Neuron (in vitro differentiated cells): ENCODE measurements around the gene TYW5.

ENCODE experiments used
- H2AFZ ChIP-seq: one replicate; pipeline ENCODE4 v1.6.1; 2013; ENCODE audit warnings: low read depth, mild to moderate bottlenecking, inconsistent platforms, low read length, moderate library complexity
- H3K27me3 ChIP-seq: one replicate; pipeline ENCODE4 v1.6.1; 2013; ENCODE audit warnings: low read length; ENCODE audit not compliant: insufficient read depth
- H3K36me3 ChIP-seq: one replicate; pipeline ENCODE4 v1.6.1; 2013; ENCODE audit warnings: low read length; ENCODE audit not compliant: insufficient read depth
- H3K4me1 ChIP-seq: one replicate; pipeline ENCODE4 v1.6.1; 2013; ENCODE audit warnings: low read length; ENCODE audit not compliant: insufficient read depth
- H3K4me3 ChIP-seq: 2 replicates; pipeline ENCODE4 v1.5.1; 2013; ENCODE audit warnings: mild to moderate bottlenecking, low read length, moderate library complexity
- H3K9me3 ChIP-seq: one replicate; pipeline ENCODE4 v1.6.1; 2013; ENCODE audit warnings: low read length

The TYW5 gene

GRCh38 chr2:199903111-199903510, 52.2 kb downstream of the TYW5 start:
- Histone ChIP-seq H3K9me3 (no peaks in the 10 kb centered on the region), H2AFZ (no peak overlapping the region), H3K27me3 (no peaks in the 10 kb centered on the region), H3K4me3 (no peak overlapping the region), H3K36me3 (no peaks in the 10 kb centered on the region), H3K4me1 (no peaks in the 10 kb centered on the region)

DNA sequence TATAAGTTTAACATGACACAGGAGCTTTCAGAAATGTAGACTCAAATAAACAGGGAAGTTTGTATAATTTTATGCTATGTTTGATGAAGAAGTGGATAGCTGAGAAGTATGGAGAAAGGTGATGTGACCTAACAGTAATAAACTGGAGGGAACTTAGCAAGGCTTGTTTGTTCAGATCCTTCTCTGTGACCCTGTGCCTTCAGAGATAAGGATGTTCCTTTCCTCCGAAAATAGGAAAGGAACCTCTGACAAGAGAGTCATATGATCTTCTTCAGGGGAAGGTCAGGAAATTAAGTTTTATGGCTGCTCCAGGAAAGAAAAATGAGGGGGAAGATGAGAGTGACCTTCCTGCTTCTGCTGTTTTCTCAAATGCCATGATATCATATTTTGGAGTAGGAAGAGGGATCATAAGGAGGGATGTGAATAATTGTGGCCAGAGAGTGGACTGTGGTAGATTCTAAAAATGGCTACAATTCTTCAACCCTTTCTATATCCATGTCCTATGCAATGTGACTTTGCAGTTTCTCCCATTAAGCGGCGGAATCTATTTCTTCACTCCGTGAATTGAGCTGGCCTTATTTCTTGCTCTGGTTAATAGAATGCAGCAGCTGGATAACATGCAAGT, 52.7 kb downstream of the TYW5 start:
- Histone ChIP-seq H3K4me1 (no peaks in the 10 kb centered on the region), H3K9me3 (no peaks in the 10 kb centered on the region), H3K27me3 (no peaks in the 10 kb centered on the region), H2AFZ (no peak overlapping the region), H3K36me3 (no peaks in the 10 kb centered on the region), H3K4me3 (no peak overlapping the region)

DNA sequence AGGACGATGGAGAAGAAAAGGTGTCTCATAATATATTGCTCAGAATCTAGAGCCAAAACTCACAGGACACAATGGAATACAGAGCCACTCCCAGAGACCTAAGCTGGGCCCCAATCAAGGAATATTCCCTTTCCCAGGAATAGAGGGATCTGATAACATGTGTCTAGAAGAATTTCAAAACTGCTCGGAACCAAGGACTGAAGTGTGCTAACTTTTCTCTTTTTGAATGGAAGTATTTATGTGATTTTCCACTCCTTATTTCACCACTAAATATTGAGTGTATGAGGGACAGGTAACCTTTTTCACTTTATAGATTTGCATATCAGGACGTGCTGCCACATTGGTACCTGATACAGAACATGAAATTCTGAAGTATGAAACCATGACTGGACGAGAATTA, 53.3 kb downstream of the TYW5 start:
- Histone ChIP-seq H3K36me3 (no peaks in the 10 kb centered on the region), H3K27me3 (no peaks in the 10 kb centered on the region), H2AFZ (no peak overlapping the region), H3K4me3 (no peak overlapping the region), H3K9me3 (no peaks in the 10 kb centered on the region), H3K4me1 (no peaks in the 10 kb centered on the region)

- Histone ChIP-seq H3K27me3 (no peaks in the 10 kb centered on the region), H2AFZ (no peak overlapping the region), H3K4me3 (no peak overlapping the region), H3K36me3 (no peaks in the 10 kb centered on the region), H3K9me3 (no peaks in the 10 kb centered on the region), H3K4me1 (no peaks in the 10 kb centered on the region)
Measured at GRCh38 chr2:199896617-199897016, 58.7 kb downstream of the TYW5 start.

DNA sequence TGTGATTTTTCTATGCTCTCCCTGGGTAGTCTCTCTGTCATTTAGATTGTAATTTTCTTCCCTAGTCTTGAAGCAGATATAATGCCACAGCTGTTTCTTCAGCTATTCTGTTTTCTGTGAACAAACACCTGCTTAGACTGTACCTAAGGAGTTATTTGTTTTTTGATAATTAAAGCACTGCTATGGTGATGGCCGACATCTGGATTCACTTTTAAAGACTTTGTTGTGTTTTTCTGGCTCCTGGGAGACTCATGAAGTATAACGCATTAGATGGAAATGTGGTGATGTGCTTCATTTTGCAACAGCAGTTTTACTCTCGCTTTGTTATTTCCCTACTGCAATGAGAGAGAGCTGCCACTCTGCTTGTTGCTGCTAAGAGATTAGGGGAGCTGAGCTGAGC, 59.9 kb downstream of the TYW5 start:
- Histone ChIP-seq H2AFZ (no peak overlapping the region), H3K9me3 (no peaks in the 10 kb centered on the region), H3K36me3 (no peaks in the 10 kb centered on the region), H3K4me1 (no peaks in the 10 kb centered on the region), H3K4me3 (no peak overlapping the region), H3K27me3 (no peaks in the 10 kb centered on the region)

DNA sequence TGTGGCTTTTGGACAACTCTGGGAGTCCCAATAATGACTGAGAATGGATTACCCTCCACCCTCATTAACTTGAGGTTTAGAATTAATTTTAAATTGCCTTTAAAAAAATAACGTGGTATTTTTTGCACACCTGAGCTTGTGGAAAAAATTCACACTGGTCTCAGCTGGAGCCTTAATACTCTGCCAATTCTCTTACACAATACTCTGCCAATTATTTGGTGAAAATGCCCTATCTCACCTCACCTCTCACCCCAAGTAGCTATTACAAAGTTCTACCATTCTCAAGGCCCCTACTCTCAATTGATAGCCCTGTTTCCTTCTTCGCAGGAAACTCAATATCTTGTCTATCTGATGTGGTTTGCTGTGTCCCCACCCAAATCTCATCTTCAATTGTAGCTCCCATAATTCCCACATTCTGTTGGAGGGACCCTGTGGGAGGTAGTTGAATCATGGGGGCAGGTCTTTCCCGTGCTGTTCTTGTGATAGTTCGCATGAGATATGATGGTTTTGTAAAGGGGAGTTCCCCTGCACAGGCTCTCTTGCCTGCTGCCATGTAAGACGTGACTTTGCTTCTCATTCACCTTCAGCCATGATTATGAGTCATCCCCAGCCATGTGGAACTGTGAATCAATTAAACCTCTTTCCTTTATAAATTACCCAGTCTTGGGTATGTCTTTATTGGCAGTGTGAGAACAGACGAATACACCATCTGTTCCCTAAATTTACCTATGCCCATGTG, 71.6 kb downstream of the TYW5 start:
- Histone ChIP-seq H3K4me3 (no peak overlapping the region), H3K36me3 (no peaks in the 10 kb centered on the region), H2AFZ (no peak overlapping the region), H3K4me1 (no peaks in the 10 kb centered on the region), H3K9me3 (no peaks in the 10 kb centered on the region), H3K27me3 (no peaks in the 10 kb centered on the region)

DNA sequence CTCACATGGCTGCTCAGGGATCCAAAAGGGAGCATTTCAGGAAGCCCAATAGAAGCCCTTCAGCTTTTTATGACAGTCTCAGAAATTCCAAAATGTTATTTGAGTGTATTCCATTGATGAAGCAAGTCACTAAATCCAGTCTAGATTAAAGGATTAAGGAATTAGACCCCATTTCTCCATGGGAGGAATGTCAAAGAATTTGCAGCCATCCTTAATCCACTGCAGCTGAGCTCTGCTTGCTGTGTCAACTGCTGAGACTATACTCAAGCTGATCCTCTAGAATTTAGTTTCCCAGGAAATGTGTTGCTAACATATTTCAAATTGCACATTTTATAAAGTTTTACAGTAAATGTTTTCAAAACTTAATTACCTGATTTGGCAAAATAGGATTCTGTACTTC, 72.6 kb downstream of the TYW5 start:
- no peaks in the 10 kb centered on the region for H3K9me3 ChIP-seq
- no peaks in the 10 kb centered on the region for H3K36me3 ChIP-seq
- H3K27me3 ChIP-seq, result no peaks in the 10 kb centered on the region
- no peak overlapping the region for H2AFZ ChIP-seq
- no peaks in the 10 kb centered on the region for H3K4me1 ChIP-seq
- no peak overlapping the region for H3K4me3 ChIP-seq
